ENCODE results near the gene NT5E. TPM values are rescaled to one million over a fixed set of nuclear protein-coding genes. Genes with fewer than 3 reads are reported as not detected.

The NT5E gene
- total and polyA plus RNA-seq, 9 donors: 29.3 to 68.7 (median 47.4) TPM

DNA sequence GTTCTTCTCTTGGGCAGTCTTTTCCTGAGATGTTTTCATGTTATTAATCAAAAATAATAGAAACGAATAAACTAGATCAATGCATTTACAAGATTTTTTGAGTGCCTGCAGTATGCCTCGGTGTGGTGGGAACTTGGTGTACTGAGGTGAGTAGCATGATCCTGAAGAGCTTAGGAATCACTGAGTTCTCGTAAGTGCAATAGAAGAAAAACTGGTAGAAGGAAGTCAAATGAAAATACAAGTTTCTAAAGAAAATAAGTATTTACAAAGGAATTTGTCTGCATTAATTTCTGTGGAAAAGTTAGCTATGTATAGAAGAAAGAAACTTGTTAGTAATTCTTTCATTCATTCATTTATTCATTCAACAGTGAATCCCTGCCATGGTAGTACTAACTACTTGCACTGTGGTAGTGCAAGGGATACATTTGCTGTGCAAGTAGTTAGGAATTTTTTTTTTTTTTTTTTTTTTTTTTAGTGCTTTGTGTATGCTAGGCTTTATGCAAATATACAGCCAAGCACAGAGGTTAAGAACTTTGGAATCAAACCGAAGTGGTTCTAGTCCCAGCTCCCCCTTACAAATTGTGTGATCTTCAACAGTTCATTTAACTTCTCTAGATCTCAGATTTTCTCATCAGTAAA, 13.9 kb downstream of the NT5E start:
- TF ChIP-seq CTCF (IDR thresholded peaks at IDR 0.05): no peak
- no peak for TF ChIP-seq EP300 (IDR thresholded peaks at IDR 0.05)
- TF ChIP-seq POLR2A (IDR thresholded peaks at IDR 0.05): no peak
- peaks cover 19% of the 10 kb centered on the region for H3K4me1 ChIP-seq (ENCODE audit: insufficient read depth)

DNA sequence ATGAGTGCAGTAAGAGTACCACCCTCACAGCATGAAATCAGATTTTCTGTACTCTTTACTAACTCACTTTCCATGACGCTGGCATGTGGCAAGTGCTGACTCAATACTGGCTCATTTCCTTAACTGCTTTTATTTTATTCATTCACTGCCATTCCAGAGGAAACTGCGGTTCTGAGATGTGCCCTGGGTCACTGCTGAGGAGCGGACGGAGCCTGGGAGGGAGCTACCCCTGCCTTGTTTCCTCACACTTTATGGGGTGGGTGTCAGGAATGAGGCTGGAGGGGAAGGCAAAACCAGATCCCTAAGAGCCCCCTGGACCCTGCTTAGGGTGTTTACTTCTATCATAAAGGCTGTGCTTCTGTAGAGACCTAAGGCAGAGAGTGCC, 14.4 kb downstream of the NT5E start:
- H3K27me3 ChIP-seq: no peaks in the 10 kb centered on the region
- intact Hi-C loops (cut with DNase I): loop anchor here in 1 of 4 donors (5.0 kb wide), 1 partner anchor 62 kb away; no protein-coding TSS in a partner anchor
- no peak for TF ChIP-seq EP300 (IDR thresholded peaks at IDR 0.05)
- TF ChIP-seq CTCF (IDR thresholded peaks at IDR 0.05): no peak
- no peak for TF ChIP-seq POLR2A (IDR thresholded peaks at IDR 0.05)
- H3K4me3 ChIP-seq: no peak overlapping the region
- 27 to 57% (median 47%) methylated on average over 4 of the region's 4 CpGs for WGBS, 3 donors
- H3K4me1 ChIP-seq (ENCODE audit: insufficient read depth): peaks cover 15% of the 10 kb centered on the region
- DNase-seq: peak in 1 of 5 donors; percentile 47
- no peaks in the 10 kb centered on the region for H3K9me3 ChIP-seq
- no peak overlapping the region for H3K27ac ChIP-seq
- no peaks in the 10 kb centered on the region for H3K36me3 ChIP-seq

More for the DNA sequence above, 13.9 kb downstream of the NT5E start:
- Histone ChIP-seq H3K27me3 (no peaks in the 10 kb centered on the region), H3K4me3 (no peak overlapping the region), H3K36me3 (no peaks in the 10 kb centered on the region), H3K27ac (no peak overlapping the region), H3K9me3 (no peaks in the 10 kb centered on the region)
- intact Hi-C loops (cut with DNase I): loop anchor here in 1 of 4 donors (5.0 kb wide), 1 partner anchor 61 kb away; no protein-coding TSS in a partner anchor
- 75 to 81% (median 80%) methylated on average over 4 of the region's 4 CpGs for WGBS, 3 donors
- DNase-seq: no peak

GRCh38 chr6:85464722-85465150, 14.9 kb downstream of the NT5E start:
- H3K36me3 ChIP-seq: no peaks in the 10 kb centered on the region
- WGBS, 3 donors: 76 to 84% (median 79%) methylated on average over 4 of the region's 4 CpGs
- DNase-seq: no peak
- no peak overlapping the region for H3K4me3 ChIP-seq
- intact Hi-C loops (cut with DNase I): loop anchor here in 1 of 4 donors (5.0 kb wide), 1 partner anchor 62 kb away; no protein-coding TSS in a partner anchor
- TF ChIP-seq EP300 (IDR thresholded peaks at IDR 0.05) (no peak), POLR2A (IDR thresholded peaks at IDR 0.05) (no peak), CTCF (IDR thresholded peaks at IDR 0.05) (no peak)
- H3K9me3 ChIP-seq: no peaks in the 10 kb centered on the region
- H3K27me3 ChIP-seq: no peaks in the 10 kb centered on the region
- H3K27ac ChIP-seq: no peak overlapping the region
- H3K4me1 ChIP-seq (ENCODE audit: insufficient read depth): peaks cover 15% of the 10 kb centered on the region

- H3K4me1 ChIP-seq (ENCODE audit: insufficient read depth): peaks cover 14% of the 10 kb centered on the region
- intact Hi-C loops (cut with DNase I): no loop called here
- 72 to 81% (median 77%) methylated on average over 2 of the region's 2 CpGs for WGBS, 3 donors
These were observed 15.9 kb downstream of the NT5E start for GRCh38 chr6:85465762-85466161.

More at GRCh38 chr6:85465762-85466161, 15.9 kb downstream of the NT5E start:
- TF ChIP-seq POLR2A (IDR thresholded peaks at IDR 0.05): no peak
- TF ChIP-seq CTCF (IDR thresholded peaks at IDR 0.05): no peak
- TF ChIP-seq EP300 (IDR thresholded peaks at IDR 0.05): no peak
- Histone ChIP-seq H3K4me3 (no peak overlapping the region), H3K27ac (no peak overlapping the region), H3K36me3 (no peaks in the 10 kb centered on the region), H3K9me3 (no peaks in the 10 kb centered on the region), H3K27me3 (no peaks in the 10 kb centered on the region)
- no peak for DNase-seq
